ENCODE data around the gene SLC22A3. TPM values are rescaled to one million over a fixed set of nuclear protein-coding genes. Genes with fewer than 3 reads are reported as not detected.
"Not testable (repeated sequence)": the region's sequence is repeated elsewhere in the genome, so short reads cannot be mapped to it uniquely, and the experiment has no call there.

The SLC22A3 gene
- total and polyA plus RNA-seq, 2 of the 4 experiments (the other 2 are of a cell fraction): not detected

DNA sequence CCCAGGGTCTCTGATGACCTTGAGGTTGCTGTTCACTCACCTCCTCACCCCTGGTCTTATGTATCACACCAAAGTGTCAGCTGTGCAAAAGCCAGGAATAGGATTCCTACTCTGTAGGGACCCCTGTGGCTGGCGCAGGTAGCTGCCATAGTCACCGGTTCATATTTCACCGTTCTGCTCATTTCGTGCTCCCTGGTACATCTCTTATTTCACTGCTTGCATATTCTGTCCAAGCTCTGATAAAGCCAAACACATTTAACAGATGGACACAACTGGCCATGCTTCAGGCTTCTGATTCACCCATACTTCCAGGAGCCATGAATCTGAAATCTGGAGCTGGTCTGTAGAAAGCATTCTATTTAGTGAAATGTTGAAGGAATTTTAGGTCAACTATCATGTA lies 20.5 kb downstream of the SLC22A3 start:
- ChIA-PET POLR2A (ENCODE audit: unreplicated experiment) (no interaction called here), CTCF (no interaction called here)
- dilution Hi-C loops (cut with HindIII; ENCODE audit: low sequenced_read_pairs, unreplicated experiment): no loop called here
- intact Hi-C loops (cut with micrococcal nuclease): no loop called here
- no peak overlapping the region for H2AK9ac ChIP-seq (replicated peaks; ENCODE audit: low read depth, low read length, poor library complexity)
- H3K36me3 ChIP-seq (ENCODE audit: control insufficient read depth, insufficient read depth, low read length): no peaks in the 10 kb centered on the region
- H3K9me3 ChIP-seq (ENCODE audit: control insufficient read depth, insufficient read depth, low read length): peaks cover 3% of the 10 kb centered on the region; the same call in 1 of the 2 replicates
- H4K8ac ChIP-seq (ENCODE audit: low read depth in 2 of 2, low read length in 2 of 2): no peak overlapping the region
- no peak overlapping the region for H3K4me2 ChIP-seq (ENCODE audit: low read depth, low read length)
- no peak overlapping the region for H3K23ac ChIP-seq (ENCODE audit: low read depth, low read length)
- H3K79me1 ChIP-seq (ENCODE audit: low read depth in 1 of 2, low read length in 2 of 2): no peaks in the 10 kb centered on the region
- no peak overlapping the region for H3K14ac ChIP-seq (replicated peaks; ENCODE audit: low read depth, low read length)
- TF ChIP-seq POLR2A (IDR thresholded peaks at IDR 0.05; ENCODE audit: low read depth, low read length): no peak
- TF ChIP-seq MAZ (IDR thresholded peaks at IDR 0.05; ENCODE audit: borderline replicate concordance, low read depth, low read length): no peak
- no peak for TF ChIP-seq BHLHE40 (IDR thresholded peaks at IDR 0.05; ENCODE audit: low read depth, low read length)
- TF ChIP-seq NFE2L2 (IDR thresholded peaks at IDR 0.05; ENCODE audit: low read depth, low read length): no peak
- TF ChIP-seq RAD21 (IDR thresholded peaks at IDR 0.05; ENCODE audit: low read length): no peak
- TF ChIP-seq FOS (IDR thresholded peaks at IDR 0.05; ENCODE audit: low read depth, low read length): no peak
- no peak for TF ChIP-seq CHD1 (IDR thresholded peaks at IDR 0.05; ENCODE audit: low read depth, low read length)
- TF ChIP-seq, protein P1, sequence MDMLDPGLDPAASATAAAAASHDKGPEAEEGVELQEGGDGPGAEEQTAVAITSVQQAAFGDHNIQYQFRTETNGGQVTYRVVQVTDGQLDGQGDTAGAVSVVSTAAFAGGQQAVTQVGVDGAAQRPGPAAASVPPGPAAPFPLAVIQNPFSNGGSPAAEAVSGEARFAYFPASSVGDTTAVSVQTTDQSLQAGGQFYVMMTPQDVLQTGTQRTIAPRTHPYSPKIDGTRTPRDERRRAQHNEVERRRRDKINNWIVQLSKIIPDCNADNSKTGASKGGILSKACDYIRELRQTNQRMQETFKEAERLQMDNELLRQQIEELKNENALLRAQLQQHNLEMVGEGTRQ (IDR thresholded peaks at IDR 0.05; ENCODE audit: low read depth, low read length): no peak
- H4K91ac ChIP-seq (ENCODE audit: insufficient read depth, low read depth, low read length): no peak overlapping the region
- no TSS peak for BruUV-seq (replicated peaks)
- WGBS, 2 experiments (ENCODE audit: extremely low coverage in 2 of 2, insufficient read length in 1 of 2): 64% methylated on average over 4 of the region's 4 CpGs; no CpG with 5 or more reads in 1 of the 2 experiments
- H3K27me3 ChIP-seq (ENCODE audit: control insufficient read depth, insufficient read depth, low read length): no peaks in the 10 kb centered on the region
- no peak overlapping the region for H3K4ac ChIP-seq (ENCODE audit: low read depth, low read length)
- H3K4me3 ChIP-seq (ENCODE audit: insufficient read depth, low read depth, low read length): no peak overlapping the region
- H3K27ac ChIP-seq (ENCODE audit: insufficient read depth, low read length): no peak overlapping the region
- no peaks in the 10 kb centered on the region for H3K4me1 ChIP-seq (ENCODE audit: control insufficient read depth, insufficient read depth, low read length)
- H2BK15ac ChIP-seq (ENCODE audit: low read depth, low read length): no peak overlapping the region
- no peak overlapping the region for H3K9ac ChIP-seq (ENCODE audit: low read depth, low read length)
- H2BK5ac ChIP-seq (ENCODE audit: low read depth, low read length, poor library complexity, severe bottlenecking): no peak overlapping the region
- in situ Hi-C loops (cut with MboI; ENCODE audit: low sequenced_read_pairs): no loop called here
- no peaks in the 10 kb centered on the region for H4K20me1 ChIP-seq (ENCODE audit: insufficient read depth, low read length)
- no peak overlapping the region for H2BK20ac ChIP-seq (ENCODE audit: low read depth, low read length)
- DNase-seq: no peak
- no peak overlapping the region for H3K18ac ChIP-seq (ENCODE audit: low read depth, low read length)
- H3K56ac ChIP-seq (ENCODE audit: extremely low read depth, insufficient read depth, low read length): no peak overlapping the region
- H4K5ac ChIP-seq (ENCODE audit: low read depth, low read length): no peak overlapping the region
- no peak overlapping the region for H2AK5ac ChIP-seq (ENCODE audit: low read depth, low read length)
- H2AFZ ChIP-seq (replicated peaks; ENCODE audit: low read length, poor library complexity): no peak overlapping the region
- no peak for ATAC-seq (ENCODE audit: low read depth)
- H3K9me1 ChIP-seq (ENCODE audit: insufficient read depth, low read length): no peaks in the 10 kb centered on the region
- H2BK120ac ChIP-seq (ENCODE audit: low read depth, low read length): no peak overlapping the region

DNA sequence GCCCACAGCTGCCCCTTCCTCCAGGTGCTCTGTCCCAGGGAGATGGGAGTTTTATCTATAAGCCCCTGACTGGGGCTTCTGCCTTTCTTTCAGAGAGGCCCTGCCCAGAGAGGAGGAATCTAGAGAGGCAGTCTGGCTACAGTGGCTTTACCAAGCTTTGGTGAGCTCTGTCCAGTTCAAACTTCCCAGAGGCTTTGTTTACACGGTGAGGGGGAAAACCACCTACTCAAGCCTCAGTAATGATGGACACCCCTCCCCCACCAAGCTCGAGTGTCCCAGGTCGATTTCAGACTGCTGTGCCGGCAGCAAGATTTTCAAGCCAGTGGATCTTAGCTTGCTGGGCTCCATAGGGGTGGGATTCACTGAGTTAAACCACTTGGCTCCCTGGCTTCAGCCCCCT lies 25.4 kb downstream of the SLC22A3 start:
- H2BK120ac ChIP-seq (ENCODE audit: low read depth, low read length); H2BK5ac ChIP-seq (ENCODE audit: low read depth, low read length, poor library complexity, severe bottlenecking); POLR2A ChIA-PET (ENCODE audit: unreplicated experiment); H3K79me1 ChIP-seq (ENCODE audit: low read depth in 1 of 2, low read length in 2 of 2); H4K20me1 ChIP-seq (ENCODE audit: insufficient read depth, low read length); H2AFZ ChIP-seq (replicated peaks; ENCODE audit: low read length, poor library complexity); H2BK15ac ChIP-seq (ENCODE audit: low read depth, low read length); H3K27me3 ChIP-seq (ENCODE audit: control insufficient read depth, insufficient read depth, low read length); H3K27ac ChIP-seq (ENCODE audit: insufficient read depth, low read length); H3K14ac ChIP-seq (replicated peaks; ENCODE audit: low read depth, low read length); H3K9me3 ChIP-seq (ENCODE audit: control insufficient read depth, insufficient read depth, low read length); H4K5ac ChIP-seq (ENCODE audit: low read depth, low read length); H3K23ac ChIP-seq (ENCODE audit: low read depth, low read length); H3K18ac ChIP-seq (ENCODE audit: low read depth, low read length); H2AK5ac ChIP-seq (ENCODE audit: low read depth, low read length); H2BK20ac ChIP-seq (ENCODE audit: low read depth, low read length); H3K36me3 ChIP-seq (ENCODE audit: control insufficient read depth, insufficient read depth, low read length); H4K91ac ChIP-seq (ENCODE audit: insufficient read depth, low read depth, low read length); DNase-seq; H3K56ac ChIP-seq (ENCODE audit: extremely low read depth, insufficient read depth, low read length); H3K4me2 ChIP-seq (ENCODE audit: low read depth, low read length); BruUV-seq (replicated peaks); CTCF ChIA-PET; H3K9ac ChIP-seq (ENCODE audit: low read depth, low read length); H3K4me1 ChIP-seq (ENCODE audit: control insufficient read depth, insufficient read depth, low read length); intact Hi-C loops (cut with micrococcal nuclease); dilution Hi-C loops (cut with HindIII; ENCODE audit: low sequenced_read_pairs, unreplicated experiment); in situ Hi-C loops (cut with MboI; ENCODE audit: low sequenced_read_pairs); H2AK9ac ChIP-seq (replicated peaks; ENCODE audit: low read depth, low read length, poor library complexity); H3K4me3 ChIP-seq (ENCODE audit: insufficient read depth, low read depth, low read length); H4K8ac ChIP-seq (ENCODE audit: low read depth in 2 of 2, low read length in 2 of 2); ATAC-seq (ENCODE audit: low read depth); H3K4ac ChIP-seq (ENCODE audit: low read depth, low read length); H3K9me1 ChIP-seq (ENCODE audit: insufficient read depth, low read length): not testable (repeated sequence)
- WGBS, 2 experiments (ENCODE audit: extremely low coverage in 2 of 2, insufficient read length in 1 of 2): no CpG with 5 or more reads among the region's 4 CpGs
